HG02798 (cell line): ENCODE data around the gene DHDDS.
"Not testable (repeated sequence)": the region's sequence is repeated elsewhere in the genome, so short reads cannot be mapped to it uniquely, and the experiment has no call there.

Source experiments
- ATAC-seq: cut with Tn5 transposase; IDR thresholded peaks from one replicate; pipeline ENCODE4 v1.9.1; 2021; ENCODE audit warnings: mild to moderate bottlenecking; ENCODE audit not compliant: unreplicated experiment, poor library complexity

The DHDDS gene, protein sequence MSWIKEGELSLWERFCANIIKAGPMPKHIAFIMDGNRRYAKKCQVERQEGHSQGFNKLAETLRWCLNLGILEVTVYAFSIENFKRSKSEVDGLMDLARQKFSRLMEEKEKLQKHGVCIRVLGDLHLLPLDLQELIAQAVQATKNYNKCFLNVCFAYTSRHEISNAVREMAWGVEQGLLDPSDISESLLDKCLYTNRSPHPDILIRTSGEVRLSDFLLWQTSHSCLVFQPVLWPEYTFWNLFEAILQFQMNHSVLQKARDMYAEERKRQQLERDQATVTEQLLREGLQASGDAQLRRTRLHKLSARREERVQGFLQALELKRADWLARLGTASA

GRCh38 chr1:26431979-26432695, at the start of gene DHDDS:
Gene DHDDS (plus strand): TSS chr1:26432321. CDS start chr1:26432946, 625 bp downstream.
- peak; percentile 99 for ATAC-seq

GRCh38 chr1:26384076-26384475, 48.0 kb upstream of the DHDDS start:
- no peak for ATAC-seq

DNA sequence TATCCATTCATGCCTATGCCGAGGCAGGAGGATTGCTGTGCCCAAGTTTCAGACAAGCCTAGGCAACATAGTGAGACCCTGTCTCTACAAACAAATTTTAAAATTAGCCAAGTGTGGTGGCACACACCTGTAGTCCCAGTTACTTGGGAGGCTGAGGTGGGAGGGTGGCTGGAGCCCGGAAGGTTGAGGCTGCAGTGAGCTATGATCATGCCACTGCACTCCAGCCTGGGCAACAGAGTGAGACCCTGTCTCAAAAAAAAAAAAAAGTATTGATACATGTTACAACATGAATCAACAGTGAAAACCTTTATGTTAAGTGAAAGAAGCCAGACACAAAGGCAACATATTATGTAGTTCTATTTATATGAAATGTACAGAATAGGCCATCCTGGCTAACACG, 47.1 kb upstream of the DHDDS start:
- not testable (repeated sequence) for ATAC-seq

GRCh38 chr1:26387447-26387846, 44.7 kb upstream of the DHDDS start:
- ATAC-seq, result no peak

DNA sequence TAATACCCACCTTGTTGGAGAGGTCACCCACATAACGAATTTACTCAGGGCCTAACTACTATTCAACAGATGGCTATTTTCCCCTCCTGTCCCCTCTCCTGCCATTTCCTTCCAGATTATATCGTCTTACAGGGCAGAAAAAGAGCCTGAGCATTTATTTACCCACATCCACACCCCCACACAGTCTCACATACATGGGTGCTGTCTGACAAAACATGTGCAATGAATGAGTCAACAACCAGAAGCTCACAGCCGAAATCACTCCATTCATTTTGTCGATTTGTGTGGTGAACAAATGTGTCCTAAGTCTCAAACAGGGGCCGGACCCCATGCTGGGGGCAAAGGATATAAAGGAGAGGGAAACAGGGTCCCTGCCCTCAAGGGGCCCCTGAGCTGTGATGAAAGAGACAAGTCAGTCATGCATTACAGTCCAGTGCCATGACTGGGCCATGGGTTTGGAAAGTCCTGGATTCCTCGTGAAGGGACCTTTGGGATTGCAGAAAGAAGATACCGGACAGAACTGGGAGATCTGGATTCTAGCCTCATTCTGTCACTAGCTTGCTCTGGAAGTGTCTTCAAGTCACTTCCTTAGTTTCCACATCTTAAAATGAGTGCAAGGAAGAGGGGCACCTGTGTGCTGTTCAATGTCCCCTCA, 43.2 kb upstream of the DHDDS start:
- no peak for ATAC-seq

DNA sequence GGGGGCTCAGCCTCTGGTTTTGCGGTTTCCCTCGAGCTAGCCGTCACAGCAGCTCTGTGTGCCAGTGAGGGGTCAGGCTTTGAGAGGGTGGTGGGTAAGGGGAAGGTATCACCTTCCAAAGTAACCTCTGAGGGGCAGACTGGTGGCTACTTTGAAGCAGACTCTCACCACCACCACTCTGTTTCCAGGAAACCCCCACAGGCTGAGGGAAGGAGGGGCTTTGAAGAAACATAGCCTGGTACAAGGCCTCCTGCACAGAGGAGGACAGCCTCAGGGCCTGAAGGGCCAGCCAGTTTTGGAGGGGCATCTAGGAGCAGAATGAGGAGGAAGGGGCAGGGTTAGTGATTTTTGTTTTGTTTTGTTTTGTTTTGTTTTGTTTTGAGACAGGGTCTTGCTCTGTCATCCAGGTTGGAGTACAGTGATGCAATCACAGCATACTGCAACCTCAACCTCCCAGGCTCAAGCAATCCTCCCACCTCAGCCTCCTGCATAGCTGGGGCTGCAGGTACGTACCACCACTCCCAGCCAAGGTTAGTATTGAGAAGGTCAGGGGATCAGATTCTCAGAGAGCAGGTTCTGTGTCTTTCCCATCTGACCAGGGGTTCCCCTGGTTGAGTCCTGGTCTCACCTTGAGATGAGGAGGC, 42.4 kb upstream of the DHDDS start:
- ATAC-seq, result no peak

GRCh38 chr1:26391450-26391849, 40.7 kb upstream of the DHDDS start:
- ATAC-seq, result no peak

DNA sequence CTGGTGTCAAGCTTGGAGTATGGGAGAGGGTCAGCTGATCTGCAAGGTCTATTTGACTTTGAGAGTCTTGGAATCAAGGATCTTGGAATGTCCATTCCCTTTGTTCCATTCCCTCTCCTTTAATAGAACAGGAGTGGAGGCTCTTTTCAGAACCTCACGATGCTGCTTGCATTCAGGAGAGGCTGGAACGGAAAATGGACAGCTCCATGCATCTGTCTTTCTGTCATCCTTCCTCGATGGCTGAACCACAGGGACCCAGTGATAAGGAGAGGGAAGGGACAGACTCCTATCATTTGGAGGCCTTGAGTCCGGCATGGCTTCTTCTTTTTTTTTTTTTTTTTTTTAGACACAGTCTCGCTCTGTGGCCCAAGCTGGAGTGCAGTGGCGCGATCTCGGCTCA, 36.4 kb upstream of the DHDDS start:
- no peak for ATAC-seq

DNA sequence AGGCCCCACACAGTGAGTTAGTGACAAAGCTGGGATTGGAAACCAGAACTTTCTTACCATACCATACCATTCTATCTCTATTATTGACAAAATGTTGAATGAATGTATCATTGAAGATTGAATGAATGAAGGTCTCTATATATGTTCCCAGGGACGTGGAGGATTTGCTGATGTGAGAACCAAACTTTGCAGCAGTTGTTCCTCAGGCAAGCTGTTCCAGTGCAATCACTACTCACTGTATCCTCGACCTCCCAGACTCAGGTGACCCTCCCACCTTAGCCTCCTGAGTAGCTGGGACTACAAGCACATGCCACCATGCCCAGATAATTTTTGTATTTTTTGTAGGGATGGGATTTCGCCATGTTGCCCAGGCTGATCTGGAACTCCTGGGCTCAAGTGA, 33.1 kb upstream of the DHDDS start:
- ATAC-seq, result no peak

DNA sequence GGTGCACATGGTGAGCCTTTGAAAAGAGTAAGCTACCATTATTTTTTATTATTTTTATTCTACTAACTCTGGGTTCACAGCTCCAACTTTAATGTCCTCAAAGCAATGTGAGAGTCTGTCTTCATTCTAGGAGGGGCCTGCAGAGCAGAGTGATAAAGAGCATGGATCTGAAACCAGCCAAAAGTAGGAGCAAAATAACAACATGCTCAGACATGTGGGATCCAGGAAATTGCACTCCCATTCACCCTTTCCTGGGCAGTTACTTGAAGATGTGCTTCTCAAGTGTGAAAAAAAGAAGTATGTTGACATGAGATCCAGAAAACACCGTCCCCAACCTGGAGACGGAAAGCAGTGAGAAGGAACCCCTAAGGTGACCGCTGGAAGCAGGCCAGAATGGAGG, 30.2 kb upstream of the DHDDS start:
- ATAC-seq, result no peak

GRCh38 chr1:26403656-26404055, 28.5 kb upstream of the DHDDS start:
- no peak for ATAC-seq

DNA sequence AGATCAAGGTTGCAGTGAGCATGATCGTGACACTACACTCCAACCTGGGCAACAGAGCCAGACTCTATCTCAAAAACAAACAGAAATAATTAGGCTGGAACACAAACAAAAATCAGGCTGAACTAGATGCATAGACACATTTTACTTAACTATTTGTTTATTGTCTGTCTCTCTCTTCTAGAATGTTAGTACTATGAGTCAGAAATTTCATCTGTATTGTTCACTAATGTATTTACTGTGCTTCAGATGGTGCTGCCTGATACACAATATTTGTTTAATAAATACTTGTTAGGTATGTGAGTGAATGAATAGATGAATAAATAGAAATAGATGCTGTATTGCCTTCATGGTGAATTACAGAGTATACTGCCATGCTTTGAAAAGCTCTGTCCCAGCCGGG, 27.5 kb upstream of the DHDDS start:
- ATAC-seq, result no peak

DNA sequence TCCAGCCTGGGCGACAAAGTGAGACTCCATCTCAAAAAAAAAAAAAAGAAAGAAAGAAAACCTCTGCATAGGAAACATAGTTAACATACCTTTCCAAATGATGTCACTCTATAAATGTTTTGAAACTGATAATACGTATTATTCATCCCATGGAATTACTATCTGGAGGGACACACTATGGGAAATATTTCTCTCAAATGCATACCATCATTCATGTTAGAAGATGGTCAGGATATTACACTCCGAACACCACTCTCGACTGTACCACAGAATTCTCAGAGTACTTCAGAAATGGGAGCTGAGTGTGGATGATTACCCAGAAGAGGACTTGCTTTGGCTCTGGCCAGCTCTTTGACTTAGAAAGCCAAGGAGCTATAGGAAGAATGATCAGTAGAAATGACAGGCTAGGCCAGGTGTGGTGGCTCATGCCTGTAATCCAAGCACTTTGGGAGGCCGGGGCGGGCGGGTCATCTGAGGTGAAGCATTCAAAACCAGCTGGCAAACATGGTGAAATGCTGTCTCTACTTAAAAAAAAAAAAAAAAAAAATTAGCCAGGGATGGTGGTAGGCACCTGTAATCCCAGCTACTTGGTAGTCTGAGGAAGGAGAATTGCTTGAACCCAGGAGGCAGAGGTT, 26.7 kb upstream of the DHDDS start:
- no peak for ATAC-seq

DNA sequence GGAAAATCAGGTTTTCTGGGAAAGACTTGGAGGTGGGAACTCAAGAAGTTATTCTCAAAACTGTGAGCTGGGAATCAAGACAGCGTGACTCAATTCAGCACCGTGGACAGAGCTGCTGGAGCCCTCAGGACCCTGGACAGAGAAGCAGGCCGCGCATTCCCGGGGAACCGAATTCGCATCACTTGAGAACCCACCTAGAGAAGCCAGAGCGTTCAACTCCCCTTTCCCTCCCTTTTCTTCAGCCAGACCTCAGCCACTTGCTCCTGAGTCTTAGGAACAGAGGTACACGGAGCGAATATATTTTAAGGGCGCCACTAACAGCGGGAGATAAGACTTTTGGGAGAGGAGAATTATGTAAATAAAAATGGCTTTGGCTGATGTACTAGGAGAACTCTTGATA, 23.5 kb upstream of the DHDDS start:
- ATAC-seq, result no peak

DNA sequence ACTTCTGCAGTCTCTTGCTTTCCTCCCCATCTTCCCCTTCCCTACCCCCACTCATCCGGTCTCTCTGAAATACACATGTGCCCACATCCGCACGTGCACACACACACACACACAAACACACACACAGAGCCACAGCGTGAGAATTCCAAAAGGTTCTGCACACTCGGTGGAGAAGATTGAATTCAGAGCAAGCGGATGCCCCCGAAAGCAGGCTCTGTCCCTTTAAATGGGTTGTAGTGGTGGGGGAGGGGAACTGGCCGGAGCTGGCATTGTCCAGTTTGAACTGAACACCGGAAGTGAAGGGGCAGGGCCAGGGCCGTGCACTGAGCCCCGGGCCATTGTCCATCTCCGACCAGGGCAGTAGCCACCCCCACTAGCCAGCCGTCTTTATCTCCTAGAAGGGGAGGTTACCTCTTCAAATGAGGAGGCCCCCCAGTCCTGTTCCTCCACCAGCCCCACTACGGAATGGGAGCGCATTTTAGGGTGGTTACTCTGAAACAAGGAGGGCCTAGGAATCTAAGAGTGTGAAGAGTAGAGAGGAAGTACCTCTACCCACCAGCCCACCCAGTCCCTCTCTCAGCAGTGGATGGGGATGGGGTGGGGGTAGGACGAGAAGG, 22.8 kb upstream of the DHDDS start:
- ATAC-seq, result no peak

- ATAC-seq, result no peak
Observed at GRCh38 chr1:26410706-26411623, 21.2 kb upstream of the DHDDS start, which contains the start of gene LIN28A. Gene LIN28A (plus strand): TSS chr1:26410817. CDS start chr1:26410892, 75 bp downstream.

- no peak for ATAC-seq
Observed at GRCh38 chr1:26411624-26412074, 20.5 kb upstream of the DHDDS start.

DNA sequence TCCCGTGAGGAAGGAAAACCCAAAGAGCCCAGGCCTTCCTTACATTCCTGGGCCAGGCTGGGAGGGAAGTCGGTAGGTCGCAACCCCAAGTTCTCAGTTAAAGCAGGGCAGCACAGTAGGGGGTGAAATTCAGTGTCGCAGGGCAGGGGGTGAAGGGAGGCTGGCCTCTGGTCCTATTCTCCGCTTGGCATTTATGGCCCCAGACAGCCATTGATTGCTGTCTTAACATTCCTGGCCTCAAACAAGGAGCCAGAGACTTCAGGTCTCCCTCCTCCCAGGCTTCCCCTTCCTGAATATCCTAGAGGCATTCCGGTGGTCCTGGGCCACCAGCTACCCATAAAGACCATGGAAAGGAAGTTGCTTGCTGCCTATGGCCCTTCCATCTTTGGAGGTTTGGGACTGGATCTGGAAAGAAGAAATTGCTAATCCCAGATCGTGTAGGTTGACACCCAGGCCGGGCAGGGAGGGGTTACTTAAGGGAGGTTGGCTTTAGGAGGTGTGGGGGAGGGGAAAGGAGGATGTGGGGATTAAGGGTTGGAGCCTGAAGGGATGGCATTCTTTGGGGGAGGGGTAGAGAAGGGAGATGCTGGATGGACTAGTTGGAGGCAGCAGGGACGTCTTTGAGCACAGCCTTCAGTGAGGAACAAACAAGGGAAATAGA, 19.8 kb upstream of the DHDDS start:
- no peak for ATAC-seq
